H1 (cell line): ENCODE data around the gene GCKR. TPM values are rescaled to one million over a fixed set of nuclear protein-coding genes. Genes with fewer than 3 reads are reported as not detected.

Experiments used
- CTCF ChIA-PET: fragments of 300-600 bp; sonication (Branson Sonifier 250); formaldehyde crosslinking; loops from one replicate; lab custom pipeline; 2021; ENCODE audit not compliant: partially characterized antibody; lab: Charles Lee
- POLR2A ChIA-PET: fragments of 300-600 bp; sonication (Branson Sonifier 250); formaldehyde crosslinking; loops from one replicate; lab custom pipeline; 2021; ENCODE audit warnings: inconsistent platforms; ENCODE audit not compliant: partially characterized antibody; lab: Charles Lee
- DNase-seq, 2 experiments: peaks; one replicate each; pipeline versions ENCODE4 v3.0.0 to v3.0.0-alpha.2; 2010 to 2022; ENCODE audit warnings: low spot score in 2 of 2, low read depth in 1 of 2, mixed read lengths in 1 of 2
- FAIRE-seq: peaks from 2 replicates; lab custom pipeline; 2011; peaks lifted over from hg19 to GRCh38; lab: Jason Lieb, UNC
- H2AFZ ChIP-seq: 2 replicates; pipeline ENCODE4 v1.8.1; 2012; ENCODE audit warnings: low read length, inconsistent platforms
- H2AK5ac ChIP-seq: 2 replicates; pipeline ENCODE4 v1.6.1; 2013; ENCODE audit warnings: low read depth, low read length
- H2BK120ac ChIP-seq: replicated peaks from 2 replicates; pipeline ENCODE3; 2013; ENCODE audit warnings: low read depth, low read length, inconsistent platforms
- H2BK12ac ChIP-seq: 2 replicates; pipeline ENCODE4 v1.6.1; 2013; ENCODE audit warnings: low read depth, low read length
- H2BK15ac ChIP-seq: 2 replicates; pipeline ENCODE4 v1.6.1; 2013; ENCODE audit warnings: low read length
- H2BK20ac ChIP-seq: 2 replicates; pipeline ENCODE4 v1.6.1; 2013; ENCODE audit warnings: low read length
- H2BK5ac ChIP-seq: 2 replicates; pipeline ENCODE4 v1.6.1; 2013; ENCODE audit warnings: low read depth, low read length
- H3K14ac ChIP-seq: 2 replicates; pipeline ENCODE4 v1.6.1; 2013; ENCODE audit warnings: inconsistent platforms; ENCODE audit not compliant: insufficient read length
- H3K18ac ChIP-seq: 2 replicates; pipeline ENCODE4 v1.6.1; 2013; ENCODE audit warnings: low read length; ENCODE audit errors: extremely low read depth
- H3K23ac ChIP-seq: 2 replicates; pipeline ENCODE4 v1.6.1; 2013; ENCODE audit warnings: inconsistent platforms; ENCODE audit not compliant: insufficient read length
- H3K23me2 ChIP-seq: 2 replicates; pipeline ENCODE4 v1.6.1; 2013; ENCODE audit warnings: low read depth, low read length
- H3K27ac ChIP-seq: 2 replicates; pipeline ENCODE4 v1.6.1; 2011; ENCODE audit warnings: low read depth, low read length, inconsistent platforms
- H3K27me3 ChIP-seq, 4 experiments: replicated peaks in 1 of 4; 1 replicate in 1 of 4; 2 replicates in 3 of 4; pipeline versions ENCODE4 v1.6.1 to v1.8.1; 2011 to 2013; ENCODE audit warnings: low read length in 3 of 4, mild to moderate bottlenecking in 3 of 4, inconsistent platforms in 2 of 4, mixed read lengths in 2 of 4, moderate library complexity in 1 of 4; ENCODE audit not compliant: control insufficient read depth in 3 of 4, insufficient read depth in 3 of 4; ENCODE audit errors: extremely low read depth in 1 of 4
- H3K36me3 ChIP-seq, 4 experiments: 2 replicates each; pipeline versions ENCODE4 v1.6.1 to v1.8.1; 2011 to 2013; ENCODE audit warnings: mild to moderate bottlenecking in 4 of 4, low read length in 3 of 4, moderate library complexity in 2 of 4, control low read depth in 1 of 4, inconsistent platforms in 1 of 4; ENCODE audit not compliant: insufficient read depth in 4 of 4, control insufficient read depth in 2 of 4
- H3K4ac ChIP-seq: replicated peaks from 2 replicates; pipeline ENCODE3; 2013; ENCODE audit warnings: low read length, low read depth, mixed read lengths, inconsistent platforms; ENCODE audit not compliant: insufficient read length
- H3K4me1 ChIP-seq, 4 experiments: replicated peaks in 1 of 4; 1 replicate in 1 of 4; 2 replicates in 3 of 4; pipeline versions ENCODE4 v1.6.1 to v1.8.1; 2011 to 2013; ENCODE audit warnings: low read length in 3 of 4, inconsistent platforms in 2 of 4, mixed read lengths in 1 of 4; ENCODE audit not compliant: insufficient read depth in 4 of 4, control insufficient read depth in 3 of 4
- H3K4me2 ChIP-seq, 2 experiments: 2 replicates each; pipeline versions ENCODE4 v1.6.1 to v1.8.1; 2011 to 2013; ENCODE audit warnings: low read depth in 2 of 2, low read length in 2 of 2, control low read depth in 1 of 2, inconsistent platforms in 1 of 2, mild to moderate bottlenecking in 1 of 2; ENCODE audit not compliant: insufficient read depth in 1 of 2
- H3K4me3 ChIP-seq, 4 experiments: fragments of 200-600, 300-600 bp in 1 of 4; sonication (generic), shearing (Covaris generic), sonication (Bioruptor Twin) in 1 of 4; 2 replicates each; pipeline versions ENCODE4 v1.5.1 to v1.8.1; 2011 to 2016; ENCODE audit warnings: low read length in 4 of 4, low read depth in 3 of 4, control low read depth in 2 of 4, inconsistent platforms in 2 of 4, mild to moderate bottlenecking in 2 of 4, mixed read lengths in 1 of 4, moderate library complexity in 1 of 4; ENCODE audit not compliant: insufficient read depth in 2 of 4; ENCODE audit errors: extremely low read depth in 1 of 4
- H3K56ac ChIP-seq: replicated peaks from 2 replicates; pipeline ENCODE3; 2013; ENCODE audit warnings: low read depth, mild to moderate bottlenecking, mixed read lengths, low read length, inconsistent platforms; ENCODE audit not compliant: insufficient read length
- H3K79me1 ChIP-seq: 2 replicates; pipeline ENCODE4 v1.6.1; 2013; ENCODE audit warnings: low read depth, low read length, control low read depth
- H3K79me2 ChIP-seq, 2 experiments: 2 replicates each; pipeline versions ENCODE4 v1.6.1 to v1.8.1; 2012 to 2013; ENCODE audit warnings: low read length in 2 of 2, mild to moderate bottlenecking in 2 of 2, inconsistent platforms in 1 of 2; ENCODE audit not compliant: insufficient read depth in 2 of 2, control insufficient read depth in 1 of 2
- H3K9ac ChIP-seq, 4 experiments: replicated peaks in 1 of 4; 1 replicate in 1 of 4; 2 replicates in 3 of 4; pipeline versions ENCODE4 v1.6.1 to v1.8.1; 2011 to 2013; ENCODE audit warnings: low read depth in 3 of 4, low read length in 3 of 4, control low read depth in 2 of 4, mild to moderate bottlenecking in 2 of 4, moderate library complexity in 2 of 4, inconsistent platforms in 1 of 4; ENCODE audit errors: extremely low read depth in 1 of 4
- H3K9me3 ChIP-seq, 2 experiments: 2 replicates each; pipeline versions ENCODE4 v1.6.1 to v1.8.1; 2012 to 2013; ENCODE audit warnings: mild to moderate bottlenecking in 2 of 2, moderate library complexity in 2 of 2, control low read depth in 1 of 2, inconsistent platforms in 1 of 2, low read depth in 1 of 2, low read length in 1 of 2, mixed read lengths in 1 of 2; ENCODE audit not compliant: insufficient read depth in 2 of 2
- H4K20me1 ChIP-seq, 2 experiments: replicated peaks in 1 of 2; 2 replicates each; pipeline versions ENCODE3 to v1.8.1; 2011 to 2013; ENCODE audit warnings: inconsistent platforms in 2 of 2, low read length in 2 of 2, mild to moderate bottlenecking in 1 of 2; ENCODE audit not compliant: insufficient read depth in 2 of 2, control insufficient read depth in 1 of 2
- H4K5ac ChIP-seq: 2 replicates; pipeline ENCODE4 v1.6.1; 2013; ENCODE audit warnings: low read length, low read depth, mixed read lengths, inconsistent platforms; ENCODE audit not compliant: insufficient read length
- H4K8ac ChIP-seq: 2 replicates; pipeline ENCODE4 v1.8.0; 2013; ENCODE audit warnings: mild to moderate bottlenecking, moderate library complexity, low read length, inconsistent platforms; ENCODE audit not compliant: insufficient read depth; ENCODE audit errors: extremely low read depth
- H4K91ac ChIP-seq: replicated peaks from 2 replicates; pipeline ENCODE3; 2013; ENCODE audit warnings: low read length, mixed read lengths, inconsistent platforms; ENCODE audit not compliant: insufficient read length
- CBX8 ChIP-seq: fragments of 300-800, 300-1000 bp; sonication (generic); IDR thresholded peaks from 2 replicates; pipeline ENCODE4 v1.7.1; 2016; ENCODE audit warnings: low read depth, low read length, borderline replicate concordance
- CHD1 ChIP-seq: IDR thresholded peaks from 2 replicates; pipeline ENCODE4 v1.6.1; 2012; ENCODE audit warnings: low read depth, low read length, improper control_type of control experiment
- CHD2 ChIP-seq: IDR thresholded peaks from 2 replicates; pipeline ENCODE4 v1.6.1; 2012; ENCODE audit warnings: low read length, improper control_type of control experiment
- HDAC6 ChIP-seq: IDR thresholded peaks from one replicate; pipeline ENCODE4 v1.7.1; 2012; ENCODE audit warnings: low read depth, mild to moderate bottlenecking, inconsistent platforms, low read length, moderate library complexity
- PHF8 ChIP-seq: fragments of 200-600 bp; sonication (generic); conservative IDR thresholded peaks from 2 replicates; pipeline ENCODE4 v1.7.1; 2012; ENCODE audit warnings: low read depth, mild to moderate bottlenecking, inconsistent platforms, low read length, moderate library complexity
- POU5F1 ChIP-seq: IDR thresholded peaks from 2 replicates; pipeline ENCODE4 v1.6.1; 2011; ENCODE audit warnings: low read depth, mild to moderate bottlenecking, low read length, moderate library complexity
- RBBP5 ChIP-seq: IDR thresholded peaks from 2 replicates; pipeline ENCODE4 v1.7.1; 2012; ENCODE audit warnings: low read depth, mild to moderate bottlenecking, inconsistent platforms, low read length, moderate library complexity, borderline replicate concordance
- RXRA ChIP-seq: IDR thresholded peaks from 2 replicates; pipeline ENCODE4 v1.6.1; 2011; ENCODE audit warnings: low read depth, mild to moderate bottlenecking, low read length, moderate library complexity; ENCODE audit not compliant: insufficient read depth
- SAP30 ChIP-seq: fragments of 300-600 bp; sonication (generic); IDR thresholded peaks from 2 replicates; pipeline ENCODE4 v1.7.1; 2012; ENCODE audit warnings: low read length, moderate library complexity, mild to moderate bottlenecking, inconsistent platforms; ENCODE audit not compliant: insufficient read depth, insufficient replicate concordance
- SIN3A ChIP-seq, 2 experiments: IDR thresholded peaks in 1 of 2; conservative IDR thresholded peaks in 1 of 2; 2 replicates each; pipeline ENCODE4 v1.6.1; 2011 to 2012; ENCODE audit warnings: low read length in 2 of 2, improper control_type of control experiment in 1 of 2, low read depth in 1 of 2, mild to moderate bottlenecking in 1 of 2
- TAF7 ChIP-seq: optimal IDR thresholded peaks from 2 replicates; pipeline ENCODE3; 2011; ENCODE audit warnings: low read depth, mild to moderate bottlenecking, inconsistent platforms, low read length, moderate library complexity, borderline replicate concordance
- TBP ChIP-seq: IDR thresholded peaks from 2 replicates; pipeline ENCODE4 v1.6.1; 2011; ENCODE audit warnings: low read depth, low read length, improper control_type of control experiment
- polyA plus RNA-seq, 7 experiments: library from polyadenylated mRNA; depleted of rRNA in 3 of 7; stranded (reverse) in 5 of 7; unstranded in 2 of 7; fragments of >200 nt in 5 of 7; fragments of 200-250 nt in 2 of 7; gene quantifications; 1 replicate in 5 of 7; 2 replicates in 1 of 7; 4 replicates in 1 of 7; pipeline versions ENCODE4 v1.2.1 to v1.2.3, GENCODE V29; 2011 to 2013; ENCODE audit warnings: missing spikeins in 2 of 7, mixed read lengths in 2 of 7
- total RNA-seq: library from RNA; stranded (reverse); fragmentation: NEBNext Ultra II Directional; extraction: Animal tissue kit (Norgen Biotek cat#: 25700); gene quantifications from 2 replicates; pipeline ENCODE4 v1.2.1, GENCODE V29; 2021
- TF ChIP-seq, protein P1 (sequence below): IDR thresholded peaks from 2 replicates; pipeline ENCODE4 v1.6.1; 2011; ENCODE audit warnings: low read depth, mild to moderate bottlenecking, low read length; ENCODE audit not compliant: insufficient read depth
- TF ChIP-seq, protein P2 (sequence below): IDR thresholded peaks from 2 replicates; pipeline ENCODE4 v1.6.1; 2012; ENCODE audit warnings: inconsistent platforms

Gene GCKR
- total and polyA plus RNA-seq, 2 of the 8 experiments (the other 6 are each of a cell fraction or from before 2014, with no cell fraction given): 0.30 to 1.2 TPM

DNA sequence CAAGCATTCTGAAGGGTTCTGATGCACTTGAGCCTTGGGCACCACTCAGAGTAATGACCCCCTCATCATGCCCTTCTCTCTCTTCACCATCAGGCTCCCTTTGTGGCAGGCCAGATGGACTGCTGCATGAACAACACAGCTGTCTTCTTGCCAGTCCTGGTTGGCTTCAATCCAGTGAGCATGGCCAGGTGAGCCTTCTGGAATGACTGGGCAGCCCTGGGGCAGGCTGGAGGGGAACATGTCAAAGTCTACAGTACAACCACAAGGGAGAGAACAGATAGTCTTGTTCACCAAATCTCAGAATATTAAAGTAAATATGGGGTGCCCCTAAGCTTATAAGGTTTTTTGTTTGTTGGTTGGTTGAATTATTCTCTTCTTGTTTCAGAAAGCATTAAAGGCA, 4.4 kb downstream of the GCKR start:
- Histone ChIP-seq H3K4ac (no peak overlapping the region), H3K79me1 (no peaks in the 10 kb centered on the region), H3K23ac (no peak overlapping the region), H3K36me3 (no peaks in the 10 kb centered on the region), H3K9me3 (no peaks in the 10 kb centered on the region), H3K4me3 (no peak overlapping the region), H2BK120ac (no peak overlapping the region), H3K56ac (no peak overlapping the region), H3K9ac (no peak overlapping the region), H4K8ac (no peak overlapping the region), H3K4me2 (no peak overlapping the region), H3K18ac (no peak overlapping the region), H3K14ac (no peak overlapping the region), H4K91ac (no peak overlapping the region), H2AFZ (no peak overlapping the region), H4K20me1 (no peaks in the 10 kb centered on the region), H4K5ac (no peak overlapping the region), H2BK12ac (no peak overlapping the region), H2BK5ac (no peak overlapping the region), H2AK5ac (no peak overlapping the region), H3K27ac (no peak overlapping the region), H3K4me1 (peaks cover 0 to 4% (median 2%) of the 10 kb centered on the region in 4 experiments; a peak in 2 of 7 replicates), H3K27me3 (peaks cover 0 to 5% (median 0%) of the 10 kb centered on the region in 4 experiments; a peak in 2 of 7 replicates), H3K79me2 (no peaks in the 10 kb centered on the region), H2BK15ac (no peak overlapping the region; the same call in 1 of the 2 replicates), H3K23me2 (peaks cover 2% of the 10 kb centered on the region; the same call in 1 of the 2 replicates), H2BK20ac (no peak overlapping the region)
- no peak for FAIRE-seq
- no peak for DNase-seq
- POLR2A ChIA-PET: no interaction called here
- CTCF ChIA-PET: no interaction called here
- TF ChIP-seq RBBP5 (no peak), CBX8 (no peak), CHD2 (no peak), POU5F1 (no peak), CHD1 (no peak), TBP (no peak), SAP30 (no peak), SIN3A (conservative IDR thresholded peaks at IDR 0.05 in 1 of 2, IDR thresholded peaks at IDR 0.05 in 1 of 2; ENCODE audit: low read depth in 1 of 2, low read length in 2 of 2) (no peak), RXRA (no peak), TAF7 (no peak), PHF8 (no peak), HDAC6 (no peak)
- TF ChIP-seq, protein P1, sequence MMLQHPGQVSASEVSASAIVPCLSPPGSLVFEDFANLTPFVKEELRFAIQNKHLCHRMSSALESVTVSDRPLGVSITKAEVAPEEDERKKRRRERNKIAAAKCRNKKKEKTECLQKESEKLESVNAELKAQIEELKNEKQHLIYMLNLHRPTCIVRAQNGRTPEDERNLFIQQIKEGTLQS: no peak
- TF ChIP-seq, protein P2, sequence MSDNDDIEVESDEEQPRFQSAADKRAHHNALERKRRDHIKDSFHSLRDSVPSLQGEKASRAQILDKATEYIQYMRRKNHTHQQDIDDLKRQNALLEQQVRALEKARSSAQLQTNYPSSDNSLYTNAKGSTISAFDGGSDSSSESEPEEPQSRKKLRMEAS: no peak
